PFSK-1 (cell line): ENCODE data around the gene HCRTR2.

Experiments
- POLR2AphosphoS5 ChIP-seq: IDR thresholded peaks from 2 replicates; pipeline ENCODE4 v1.6.1; 2012; ENCODE audit warnings: low read depth, mild to moderate bottlenecking, control low read depth, low read length, moderate library complexity
- TAF1 ChIP-seq: IDR thresholded peaks from 2 replicates; pipeline ENCODE4 v1.6.1; 2012; ENCODE audit warnings: low read length, control low read depth, borderline replicate concordance; ENCODE audit not compliant: insufficient read depth
- TF ChIP-seq, protein P1 (sequence below), 2 experiments: IDR thresholded peaks; 2 replicates each; pipeline versions ENCODE4 v1.6.1 to v1.8.0; 2011 to 2012; ENCODE audit warnings: low read depth in 2 of 2, low read length in 2 of 2, control low read depth in 1 of 2, inconsistent platforms in 1 of 2, mild to moderate bottlenecking in 1 of 2, moderate library complexity in 1 of 2; ENCODE audit not compliant: insufficient read depth in 1 of 2

- TF ChIP-seq, protein P1, sequence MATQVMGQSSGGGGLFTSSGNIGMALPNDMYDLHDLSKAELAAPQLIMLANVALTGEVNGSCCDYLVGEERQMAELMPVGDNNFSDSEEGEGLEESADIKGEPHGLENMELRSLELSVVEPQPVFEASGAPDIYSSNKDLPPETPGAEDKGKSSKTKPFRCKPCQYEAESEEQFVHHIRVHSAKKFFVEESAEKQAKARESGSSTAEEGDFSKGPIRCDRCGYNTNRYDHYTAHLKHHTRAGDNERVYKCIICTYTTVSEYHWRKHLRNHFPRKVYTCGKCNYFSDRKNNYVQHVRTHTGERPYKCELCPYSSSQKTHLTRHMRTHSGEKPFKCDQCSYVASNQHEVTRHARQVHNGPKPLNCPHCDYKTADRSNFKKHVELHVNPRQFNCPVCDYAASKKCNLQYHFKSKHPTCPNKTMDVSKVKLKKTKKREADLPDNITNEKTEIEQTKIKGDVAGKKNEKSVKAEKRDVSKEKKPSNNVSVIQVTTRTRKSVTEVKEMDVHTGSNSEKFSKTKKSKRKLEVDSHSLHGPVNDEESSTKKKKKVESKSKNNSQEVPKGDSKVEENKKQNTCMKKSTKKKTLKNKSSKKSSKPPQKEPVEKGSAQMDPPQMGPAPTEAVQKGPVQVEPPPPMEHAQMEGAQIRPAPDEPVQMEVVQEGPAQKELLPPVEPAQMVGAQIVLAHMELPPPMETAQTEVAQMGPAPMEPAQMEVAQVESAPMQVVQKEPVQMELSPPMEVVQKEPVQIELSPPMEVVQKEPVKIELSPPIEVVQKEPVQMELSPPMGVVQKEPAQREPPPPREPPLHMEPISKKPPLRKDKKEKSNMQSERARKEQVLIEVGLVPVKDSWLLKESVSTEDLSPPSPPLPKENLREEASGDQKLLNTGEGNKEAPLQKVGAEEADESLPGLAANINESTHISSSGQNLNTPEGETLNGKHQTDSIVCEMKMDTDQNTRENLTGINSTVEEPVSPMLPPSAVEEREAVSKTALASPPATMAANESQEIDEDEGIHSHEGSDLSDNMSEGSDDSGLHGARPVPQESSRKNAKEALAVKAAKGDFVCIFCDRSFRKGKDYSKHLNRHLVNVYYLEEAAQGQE (IDR thresholded peaks at IDR 0.05; ENCODE audit: insufficient read depth in 1 of 2, low read depth in 2 of 2, low read length in 2 of 2): no peak
- TF ChIP-seq TAF1: no peak
- no peak for TF ChIP-seq POLR2AphosphoS5
Observed at GRCh38 chr6:55130806-55131324, 43.5 kb upstream of the HCRTR2 start.
